ENCODE results near the gene TOM1L2. TPM values are rescaled to one million over a fixed set of nuclear protein-coding genes. Genes with fewer than 3 reads are reported as not detected.

The TOM1L2 gene
- total RNA-seq, 4 donors from 2014 or later = 55.7 to 97.1 (median 73.3) TPM

- H3K36me3 ChIP-seq = peaks cover 0 to 22% of the 10 kb centered on the region in 2 donors
- H3K27me3 ChIP-seq = no peaks in the 10 kb centered on the region
- DNase-seq (no peak), ATAC-seq (no peak)
- H3K27ac ChIP-seq = peak overlapping the region; percentile 88 to 96 (median 94)
- in situ Hi-C loops (cut with MboI; ENCODE audit: low sequenced_read_pairs in 4 of 4) = no loop called here
- TF ChIP-seq, protein P1, sequence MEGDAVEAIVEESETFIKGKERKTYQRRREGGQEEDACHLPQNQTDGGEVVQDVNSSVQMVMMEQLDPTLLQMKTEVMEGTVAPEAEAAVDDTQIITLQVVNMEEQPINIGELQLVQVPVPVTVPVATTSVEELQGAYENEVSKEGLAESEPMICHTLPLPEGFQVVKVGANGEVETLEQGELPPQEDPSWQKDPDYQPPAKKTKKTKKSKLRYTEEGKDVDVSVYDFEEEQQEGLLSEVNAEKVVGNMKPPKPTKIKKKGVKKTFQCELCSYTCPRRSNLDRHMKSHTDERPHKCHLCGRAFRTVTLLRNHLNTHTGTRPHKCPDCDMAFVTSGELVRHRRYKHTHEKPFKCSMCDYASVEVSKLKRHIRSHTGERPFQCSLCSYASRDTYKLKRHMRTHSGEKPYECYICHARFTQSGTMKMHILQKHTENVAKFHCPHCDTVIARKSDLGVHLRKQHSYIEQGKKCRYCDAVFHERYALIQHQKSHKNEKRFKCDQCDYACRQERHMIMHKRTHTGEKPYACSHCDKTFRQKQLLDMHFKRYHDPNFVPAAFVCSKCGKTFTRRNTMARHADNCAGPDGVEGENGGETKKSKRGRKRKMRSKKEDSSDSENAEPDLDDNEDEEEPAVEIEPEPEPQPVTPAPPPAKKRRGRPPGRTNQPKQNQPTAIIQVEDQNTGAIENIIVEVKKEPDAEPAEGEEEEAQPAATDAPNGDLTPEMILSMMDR (IDR thresholded peaks at IDR 0.05 in 4 of 5, conservative IDR thresholded peaks at IDR 0.05 in 1 of 5) = no peak
- no peak overlapping the region for H3K4me3 ChIP-seq
- no peaks in the 10 kb centered on the region for H3K9me3 ChIP-seq
- H3K4me1 ChIP-seq = peaks cover 74 to 83% of the 10 kb centered on the region in 2 donors
- intact Hi-C loops (cut with DNase I; ENCODE audit: low total_unique reads) = no loop called here
Observed at GRCh38 chr17:17820046-17820445, 152.2 kb downstream of the TOM1L2 start.

DNA sequence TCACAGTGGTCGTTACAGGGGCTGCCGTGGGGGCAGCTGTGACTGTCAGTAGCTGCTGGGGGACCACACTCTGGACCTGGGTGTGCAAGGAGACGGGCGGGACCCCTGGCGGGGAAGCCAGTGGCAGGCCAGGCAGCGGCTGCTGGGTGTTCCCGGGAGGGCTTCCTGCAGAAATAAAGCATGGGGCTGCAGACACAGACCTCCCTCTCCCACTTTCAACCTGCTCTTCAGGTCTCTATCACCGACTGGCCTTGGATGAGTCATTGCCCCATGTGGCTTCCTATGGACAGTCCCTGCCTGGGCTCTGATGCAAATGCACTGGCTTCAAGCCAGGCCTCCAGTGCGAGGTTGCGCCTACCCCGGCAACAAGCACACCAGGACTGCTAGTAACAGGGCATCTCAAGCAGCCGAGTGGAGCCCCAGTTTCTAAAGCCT, 152.6 kb downstream of the TOM1L2 start:
- Histone ChIP-seq H3K9me3 (no peaks in the 10 kb centered on the region), H3K27me3 (no peaks in the 10 kb centered on the region), H3K4me3 (no peak overlapping the region), H3K27ac (peak overlapping the region; percentile 88 to 96 (median 94)), H3K36me3 (peaks cover 0 to 24% of the 10 kb centered on the region in 2 donors), H3K4me1 (peaks cover 74 to 83% of the 10 kb centered on the region in 2 donors)
- DNase-seq (peak; percentile 73 to 88), ATAC-seq (peak in 1 of 2 donors; percentile 16)
- intact Hi-C loops (cut with DNase I; ENCODE audit: low total_unique reads) (no loop called here), in situ Hi-C loops (cut with MboI; ENCODE audit: low sequenced_read_pairs in 4 of 4) (no loop called here)
- TF ChIP-seq POLR2A (IDR thresholded peaks at IDR 0.05) = no peak
- TF ChIP-seq, protein P1 (IDR thresholded peaks at IDR 0.05 in 4 of 5, conservative IDR thresholded peaks at IDR 0.05 in 1 of 5) = no peak

- TF ChIP-seq POLR2A (IDR thresholded peaks at IDR 0.05) = no peak
- no peak for ATAC-seq
- Histone ChIP-seq H3K4me3 (no peak overlapping the region), H3K9me3 (no peaks in the 10 kb centered on the region), H3K4me1 (peaks cover 74 to 83% of the 10 kb centered on the region in 2 donors), H3K27ac (peak overlapping the region; percentile 88 to 96 (median 94)), H3K36me3 (peaks cover 0 to 28% of the 10 kb centered on the region in 2 donors), H3K27me3 (no peaks in the 10 kb centered on the region)
- no peak for DNase-seq
- intact Hi-C loops (cut with DNase I; ENCODE audit: low total_unique reads) (no loop called here), in situ Hi-C loops (cut with MboI; ENCODE audit: low sequenced_read_pairs in 4 of 4) (no loop called here)
Observed at GRCh38 chr17:17819111-17819510, 153.1 kb downstream of the TOM1L2 start.

- TF ChIP-seq, protein P1 (IDR thresholded peaks at IDR 0.05 in 4 of 5, conservative IDR thresholded peaks at IDR 0.05 in 1 of 5) = no peak
- TF ChIP-seq POLR2A (IDR thresholded peaks at IDR 0.05) = no peak
- Histone ChIP-seq H3K36me3 (peaks cover 0 to 38% of the 10 kb centered on the region in 2 donors), H3K9me3 (no peaks in the 10 kb centered on the region), H3K27me3 (no peaks in the 10 kb centered on the region), H3K4me3 (no peak overlapping the region), H3K4me1 (peaks cover 72 to 77% of the 10 kb centered on the region in 2 donors), H3K27ac (peak overlapping the region; percentile 45 to 96 (median 90))
- intact Hi-C loops (cut with DNase I; ENCODE audit: low total_unique reads) (no loop called here), in situ Hi-C loops (cut with MboI; ENCODE audit: low sequenced_read_pairs in 4 of 4) (no loop called here)
- DNase-seq (peak in 1 of 2 donors; percentile 57), ATAC-seq (peak in 1 of 2 donors; percentile 12)
Observed at GRCh38 chr17:17818088-17818526, 154.1 kb downstream of the TOM1L2 start.

GRCh38 chr17:17817552-17817947, 154.7 kb downstream of the TOM1L2 start:
- ATAC-seq (no peak), DNase-seq (no peak)
- intact Hi-C loops (cut with DNase I; ENCODE audit: low total_unique reads) (no loop called here), in situ Hi-C loops (cut with MboI; ENCODE audit: low sequenced_read_pairs in 4 of 4) (no loop called here)
- no peak for TF ChIP-seq POLR2A (IDR thresholded peaks at IDR 0.05)
- TF ChIP-seq, protein P1 (IDR thresholded peaks at IDR 0.05 in 4 of 5, conservative IDR thresholded peaks at IDR 0.05 in 1 of 5) = no peak
- H3K4me1 ChIP-seq = peaks cover 66 to 72% of the 10 kb centered on the region in 2 donors
- H3K27ac ChIP-seq = peak overlapping the region; percentile 45 to 96 (median 90)
- peaks cover 0 to 44% of the 10 kb centered on the region in 2 donors for H3K36me3 ChIP-seq
- H3K27me3 ChIP-seq = no peaks in the 10 kb centered on the region
- no peaks in the 10 kb centered on the region for H3K9me3 ChIP-seq
- H3K4me3 ChIP-seq = no peak overlapping the region
